ENCODE results near the gene CORO2A. TPM values are rescaled to one million over a fixed set of nuclear protein-coding genes. Genes with fewer than 3 reads are reported as not detected.
A peak's percentile ranks its signal among the peaks of the same experiment; 100 is the strongest.

CORO2A gene
- total and polyA plus RNA-seq, 10 of the 15 experiments (the other 5 are each of a cell fraction or from before 2014, with no cell fraction given) = 1.0 to 5.3 (median 3.5) TPM

- peak; percentile 99 for TF ChIP-seq SMARCA5 (IDR thresholded peaks at IDR 0.05)
- TF ChIP-seq BMI1 (IDR thresholded peaks at IDR 0.05; ENCODE audit: borderline replicate concordance) = no peak
- no peak for TF ChIP-seq POU2F2 (IDR thresholded peaks at IDR 0.05; ENCODE audit: borderline replicate concordance, low read depth, low read length)
- TF ChIP-seq NFIC (IDR thresholded peaks at IDR 0.05; ENCODE audit: low read depth, low read length) = no peak
- no peak for TF ChIP-seq MYB (IDR thresholded peaks at IDR 0.05; ENCODE audit: borderline replicate concordance, low read depth, low read length)
- peak; percentile 91 for TF ChIP-seq SPI1 (IDR thresholded peaks at IDR 0.05; ENCODE audit: borderline replicate concordance, insufficient read depth, low read depth, low read length)
- no peak for TF ChIP-seq TBL1XR1 (IDR thresholded peaks at IDR 0.05; ENCODE audit: low read depth, low read length)
- TF ChIP-seq HDGF (IDR thresholded peaks at IDR 0.05) = peak; percentile 64; the same call in 1 of the 2 replicates
- TF ChIP-seq SRF (IDR thresholded peaks at IDR 0.05; ENCODE audit: low read depth in 2 of 2, low read length in 2 of 2) = 0 out of 4 replicates have a peak, but pooled peaks of 1 of the 2 experiments have one; percentile 23
- TF ChIP-seq EED (IDR thresholded peaks at IDR 0.05; ENCODE audit: low read depth) = peak; percentile 69
- TF ChIP-seq IKZF1 (conservative IDR thresholded peaks at IDR 0.05) = peak; percentile 59
- TF ChIP-seq TCF7 (IDR thresholded peaks at IDR 0.05; ENCODE audit: borderline replicate concordance) = no peak
- TF ChIP-seq SMAD1 (IDR thresholded peaks at IDR 0.05; ENCODE audit: low read depth, partially characterized antibody) = no peak
- TF ChIP-seq IRF4 (IDR thresholded peaks at IDR 0.05; ENCODE audit: low read depth, low read length) = 0 out of 2 replicates have a peak, but pooled peaks have one; percentile 49
- no peak for TF ChIP-seq ZNF622 (IDR thresholded peaks at IDR 0.05)
- peak; percentile 42 to 45; a peak in 2 of 4 replicates for TF ChIP-seq IKZF2 (IDR thresholded peaks at IDR 0.05)
Observed at GRCh38 chr9:98129451-98129881, 63.0 kb downstream of the CORO2A start (continued).

GRCh38 chr9:98128316-98128715 lies 64.1 kb downstream of the CORO2A start:
- ChIA-PET RAD21 (ENCODE audit: unreplicated experiment) (interaction anchor here (2.2 kb wide), 1 partner anchor 10 kb away, joined by 12 read pairs; the partner anchor contains the start of gene TRIM14), CTCF (interaction anchor here (0.6 to 1.9 kb wide), 2 partner anchors 10 to 184 kb away, joined by 4 to 8 read pairs; partner anchors contain the start of gene TRIM14), POLR2A (interaction anchor here (0.6 to 1.0 kb wide), 3 partner anchors 19 to 128 kb away, joined by 3 to 6 read pairs (median 6); no protein-coding TSS in a partner anchor), SMC1A (ENCODE audit: uncharacterized antibody, unreplicated experiment) (interaction anchor here (1.0 to 2.1 kb wide), 7 partner anchors 8 to 77 kb away, joined by 3 to 12 read pairs (median 3); partner anchors contain the start of gene TRIM14)
- H3K36me3 ChIP-seq (ENCODE audit: control insufficient read depth in 2 of 2, insufficient read depth in 2 of 2, low read length in 1 of 2) = no peaks in the 10 kb centered on the region
- no TSS peak for BruUV-seq (replicated peaks)
- H3K4me1 ChIP-seq (ENCODE audit: control insufficient read depth, insufficient read depth, low read length) = peaks cover 12% of the 10 kb centered on the region
- H3K27ac ChIP-seq (ENCODE audit: control insufficient read depth, insufficient read depth) = no peak overlapping the region
- H2AFZ ChIP-seq (ENCODE audit: control insufficient read depth, low read depth, low read length) = no peak overlapping the region
- DNase-seq (ENCODE audit: low read depth, low spot score) (no peak), ATAC-seq (no peak), FAIRE-seq (no peak)
- no peaks in the 10 kb centered on the region for H3K79me2 ChIP-seq (ENCODE audit: control insufficient read depth, insufficient read depth, low read length)
- no peak overlapping the region for H3K9ac ChIP-seq (ENCODE audit: control insufficient read depth, insufficient read depth, low read length)
- no peak overlapping the region for H3K4me3 ChIP-seq
- no peaks in the 10 kb centered on the region for H4K20me1 ChIP-seq (ENCODE audit: control insufficient read depth, insufficient read depth)
- 98% methylated on average over 16 of the region's 16 CpGs for WGBS (ENCODE audit: insufficient coverage, insufficient replicate concordance, low lambda C conversion rate, missing lambda C conversion rate)
- no peaks in the 10 kb centered on the region for H3K9me3 ChIP-seq (replicated peaks; ENCODE audit: control insufficient read depth, insufficient read depth, low read length)
- no peaks in the 10 kb centered on the region for H3K27me3 ChIP-seq (replicated peaks in 1 of 2; ENCODE audit: control insufficient read depth in 2 of 2, insufficient read depth in 2 of 2, low read length in 1 of 2)
- H3K4me2 ChIP-seq (ENCODE audit: control insufficient read depth, insufficient read depth) = no peak overlapping the region
- intact Hi-C loops (cut with micrococcal nuclease; ENCODE audit: unreplicated experiment) (no loop called here), in situ Hi-C loops (cut with MboI) (no loop called here)
- TF ChIP-seq IKZF2 (IDR thresholded peaks at IDR 0.05) = no peak
- no peak for TF ChIP-seq FOXM1 (IDR thresholded peaks at IDR 0.05; ENCODE audit: low read depth, low read length)
- no peak for TF ChIP-seq RFX5 (IDR thresholded peaks at IDR 0.05; ENCODE audit: low read depth, low read length)
- TF ChIP-seq NFYB (IDR thresholded peaks at IDR 0.05; ENCODE audit: insufficient read depth, low read depth, low read length) = no peak
- no peak for TF ChIP-seq SREBF1 (IDR thresholded peaks at IDR 0.05; ENCODE audit: low read length)
- TF ChIP-seq RAD21 (IDR thresholded peaks at IDR 0.05; ENCODE audit: insufficient read depth, low read depth, low read length) = no peak
- TF ChIP-seq ATF2 (IDR thresholded peaks at IDR 0.05; ENCODE audit: low read length) = no peak
- TF ChIP-seq SPI1 (IDR thresholded peaks at IDR 0.05; ENCODE audit: borderline replicate concordance, insufficient read depth, low read depth, low read length) = no peak
